Stimulated activated CD8-positive, alpha-beta memory T cell treated with anti-CD3 and anti-CD28 coated beads, Interleukin-15, amount 100 ng/mL, for 48 hours (primary cell): ENCODE results near the gene PITRM1.
"Not testable (repeated sequence)": the region's sequence is repeated elsewhere in the genome, so short reads cannot be mapped to it uniquely, and the experiment has no call there.

Experiments used
- DNase-seq, 2 donors: peaks; one replicate each; pipeline ENCODE4 v3.0.0-alpha.2; 2020; ENCODE audit warnings: low read depth in 2 of 2

Gene PITRM1, protein sequence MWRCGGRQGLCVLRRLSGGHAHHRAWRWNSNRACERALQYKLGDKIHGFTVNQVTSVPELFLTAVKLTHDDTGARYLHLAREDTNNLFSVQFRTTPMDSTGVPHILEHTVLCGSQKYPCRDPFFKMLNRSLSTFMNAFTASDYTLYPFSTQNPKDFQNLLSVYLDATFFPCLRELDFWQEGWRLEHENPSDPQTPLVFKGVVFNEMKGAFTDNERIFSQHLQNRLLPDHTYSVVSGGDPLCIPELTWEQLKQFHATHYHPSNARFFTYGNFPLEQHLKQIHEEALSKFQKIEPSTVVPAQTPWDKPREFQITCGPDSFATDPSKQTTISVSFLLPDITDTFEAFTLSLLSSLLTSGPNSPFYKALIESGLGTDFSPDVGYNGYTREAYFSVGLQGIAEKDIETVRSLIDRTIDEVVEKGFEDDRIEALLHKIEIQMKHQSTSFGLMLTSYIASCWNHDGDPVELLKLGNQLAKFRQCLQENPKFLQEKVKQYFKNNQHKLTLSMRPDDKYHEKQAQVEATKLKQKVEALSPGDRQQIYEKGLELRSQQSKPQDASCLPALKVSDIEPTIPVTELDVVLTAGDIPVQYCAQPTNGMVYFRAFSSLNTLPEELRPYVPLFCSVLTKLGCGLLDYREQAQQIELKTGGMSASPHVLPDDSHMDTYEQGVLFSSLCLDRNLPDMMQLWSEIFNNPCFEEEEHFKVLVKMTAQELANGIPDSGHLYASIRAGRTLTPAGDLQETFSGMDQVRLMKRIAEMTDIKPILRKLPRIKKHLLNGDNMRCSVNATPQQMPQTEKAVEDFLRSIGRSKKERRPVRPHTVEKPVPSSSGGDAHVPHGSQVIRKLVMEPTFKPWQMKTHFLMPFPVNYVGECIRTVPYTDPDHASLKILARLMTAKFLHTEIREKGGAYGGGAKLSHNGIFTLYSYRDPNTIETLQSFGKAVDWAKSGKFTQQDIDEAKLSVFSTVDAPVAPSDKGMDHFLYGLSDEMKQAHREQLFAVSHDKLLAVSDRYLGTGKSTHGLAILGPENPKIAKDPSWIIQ

GRCh38 chr10:3172446-3173170, at the start of gene PITRM1:
TSS of gene PITRM1 (minus strand) at chr10:3172782. CDS start at chr10:3172772, 10 bp downstream.
- peak; percentile 99 for DNase-seq

DNA sequence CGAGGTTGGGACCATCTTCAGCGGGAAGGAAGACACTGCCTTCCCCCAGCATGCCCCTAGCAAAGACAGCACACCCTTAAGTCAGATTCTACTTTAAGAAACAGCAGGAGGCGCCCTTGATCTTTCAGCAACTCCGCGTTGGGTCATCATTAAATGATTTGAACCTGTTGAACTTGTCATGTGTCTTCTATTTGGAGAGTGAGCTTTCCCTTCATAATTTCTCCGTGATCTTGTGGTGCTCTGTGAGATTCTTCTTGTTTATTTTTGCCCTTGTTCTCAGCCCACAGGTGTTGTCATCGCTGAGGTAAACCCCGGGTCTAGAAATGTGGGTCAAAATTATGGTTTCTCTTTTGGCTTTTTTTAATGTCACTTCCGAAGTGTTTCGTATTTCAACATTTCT, 49.5 kb upstream of the PITRM1 start:
- no peak for DNase-seq

- DNase-seq: not testable (repeated sequence)
Measured at GRCh38 chr10:3221601-3222000, 49.0 kb upstream of the PITRM1 start.

- no peak for DNase-seq
Measured at GRCh38 chr10:3220853-3221252, 48.3 kb upstream of the PITRM1 start.

GRCh38 chr10:3219021-3219628, 46.5 kb upstream of the PITRM1 start:
- DNase-seq: not testable (repeated sequence)

DNA sequence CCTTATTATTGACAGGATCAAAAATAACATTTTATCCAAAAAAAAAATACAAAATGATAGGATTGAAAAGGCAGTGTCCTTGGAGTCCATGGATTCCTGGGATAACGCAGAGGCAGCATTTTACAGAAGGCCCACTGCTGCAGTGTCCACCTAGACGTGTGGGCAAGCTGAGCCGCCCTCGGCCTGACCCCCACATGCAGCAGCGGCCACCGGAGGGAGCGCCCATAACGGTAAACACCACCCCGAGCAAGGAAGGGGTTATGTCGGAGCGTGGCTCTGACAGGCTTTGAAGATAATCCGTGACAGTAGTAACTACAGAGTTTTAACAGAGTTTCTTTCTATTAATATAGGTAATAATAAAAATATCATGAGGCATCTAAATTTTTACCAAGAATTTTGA, 45.3 kb upstream of the PITRM1 start:
- no peak for DNase-seq

- DNase-seq: no peak
Measured at GRCh38 chr10:3217301-3217700, 44.7 kb upstream of the PITRM1 start.

- no peak for DNase-seq
Measured at GRCh38 chr10:3215153-3215775, 42.7 kb upstream of the PITRM1 start.

DNA sequence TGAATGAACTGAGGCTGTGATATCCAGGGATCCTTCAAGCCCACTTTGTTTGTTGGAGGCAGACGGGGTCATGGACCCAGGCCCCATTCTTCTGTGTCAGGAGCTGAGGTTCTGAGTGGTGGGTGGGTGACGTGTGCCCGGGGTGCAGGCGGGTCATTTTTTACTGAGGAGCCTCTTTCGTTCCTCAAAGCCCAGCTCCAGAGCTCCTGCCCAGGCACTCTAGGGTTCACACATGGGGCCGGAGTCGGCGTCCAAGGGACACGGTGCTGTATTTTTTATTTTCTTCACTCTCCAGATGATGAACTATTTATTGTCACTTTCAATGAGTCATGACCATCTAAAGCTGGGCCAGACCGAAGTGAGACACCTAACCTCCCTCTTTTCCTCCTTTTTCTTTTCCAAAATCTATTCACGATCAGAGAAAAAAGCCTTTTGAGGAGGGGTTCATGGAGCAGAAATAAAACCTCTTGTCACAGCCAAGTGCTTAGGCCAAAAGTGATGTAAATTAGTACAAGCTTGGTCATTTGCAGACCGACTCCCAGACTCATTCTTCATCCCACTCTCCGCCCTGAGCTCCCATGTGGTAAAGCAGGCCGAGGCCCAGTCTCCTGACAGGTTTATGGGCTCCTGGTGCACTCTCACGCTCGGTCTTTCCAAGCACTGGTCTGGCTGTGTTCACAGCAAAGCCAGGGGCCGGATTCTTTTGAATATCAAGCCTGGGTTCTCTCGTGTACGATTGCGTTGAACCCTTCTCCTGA, 41.4 kb upstream of the PITRM1 start:
- DNase-seq: no peak

GRCh38 chr10:3213208-3213607, 40.6 kb upstream of the PITRM1 start:
- DNase-seq: no peak

GRCh38 chr10:3210251-3210877, 37.8 kb upstream of the PITRM1 start:
- no peak for DNase-seq

DNA sequence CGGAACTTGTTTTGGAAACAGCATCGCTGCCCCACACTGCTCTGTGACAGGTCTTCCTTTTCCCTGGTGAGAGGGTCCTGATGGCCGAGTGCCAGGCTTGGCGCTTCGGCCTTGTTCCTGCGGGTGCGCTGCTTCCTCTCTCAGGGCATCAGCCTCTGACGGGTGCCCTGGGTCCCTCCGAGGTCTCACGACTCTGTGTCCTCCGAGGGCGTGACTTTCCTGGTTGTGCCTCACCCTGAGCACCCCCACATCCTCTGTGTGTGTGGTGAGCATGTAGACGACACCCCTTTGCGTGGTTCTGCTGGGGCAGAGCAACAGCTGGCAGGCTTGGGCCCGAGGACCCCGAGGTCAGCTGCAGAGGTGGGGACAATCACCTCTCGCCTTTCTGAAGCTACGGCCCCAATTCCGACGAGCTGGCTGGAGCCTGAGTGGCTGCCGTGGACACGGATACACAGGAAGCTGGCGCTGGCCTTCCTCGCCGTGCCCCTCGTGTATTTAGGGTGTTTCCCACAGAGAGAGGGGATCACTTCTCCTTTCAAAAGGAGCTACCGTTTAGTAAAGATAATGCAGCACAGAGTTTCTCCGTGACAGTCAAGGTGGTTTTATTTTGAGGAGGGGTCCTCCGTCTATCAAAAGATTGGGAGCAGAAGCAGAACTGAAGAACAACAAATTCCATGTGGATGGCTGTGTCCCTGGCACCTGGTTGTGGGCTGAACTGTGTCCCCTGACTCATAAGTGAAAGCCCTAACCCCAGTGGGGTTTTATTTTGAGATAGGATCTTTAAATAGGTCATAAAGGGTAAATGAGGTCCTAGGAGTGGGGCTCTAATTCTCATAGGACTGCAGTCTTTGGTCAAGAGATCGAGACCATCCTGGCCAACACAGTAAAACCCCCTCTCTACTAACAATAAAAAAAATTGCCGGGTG, 36.2 kb upstream of the PITRM1 start:
- no peak for DNase-seq

- DNase-seq: no peak
Measured at GRCh38 chr10:3207351-3207750, 34.8 kb upstream of the PITRM1 start.

DNA sequence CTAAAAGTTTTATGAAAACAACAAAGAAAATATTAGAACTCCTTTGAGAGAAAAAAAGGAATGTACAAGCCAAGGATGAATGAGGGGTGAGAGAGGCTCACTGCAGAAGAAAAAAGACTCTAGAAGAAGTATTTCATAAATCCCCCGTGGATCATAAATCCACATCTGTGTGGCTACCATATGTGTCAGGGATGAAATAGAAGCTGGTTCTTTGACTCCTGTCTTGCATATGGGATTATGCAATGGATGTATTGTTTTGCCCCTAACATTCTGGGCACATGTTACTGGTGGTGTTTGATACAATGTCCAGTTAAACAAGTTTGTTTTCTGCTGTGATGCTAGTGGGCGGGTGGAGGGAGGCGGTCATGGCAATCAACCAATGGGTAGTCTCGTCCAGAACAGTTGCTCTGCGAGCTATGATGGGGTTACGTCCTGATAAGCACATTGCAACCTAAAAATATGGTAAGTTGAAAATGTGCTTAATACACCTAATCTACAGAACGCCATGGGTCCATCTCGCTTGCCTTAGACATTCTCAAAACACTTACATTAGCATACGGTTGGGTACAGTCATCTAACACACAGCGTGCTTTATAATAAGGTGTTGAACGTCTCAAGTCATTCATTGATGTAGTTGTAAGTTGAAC, 34.1 kb upstream of the PITRM1 start:
- DNase-seq: no peak

DNA sequence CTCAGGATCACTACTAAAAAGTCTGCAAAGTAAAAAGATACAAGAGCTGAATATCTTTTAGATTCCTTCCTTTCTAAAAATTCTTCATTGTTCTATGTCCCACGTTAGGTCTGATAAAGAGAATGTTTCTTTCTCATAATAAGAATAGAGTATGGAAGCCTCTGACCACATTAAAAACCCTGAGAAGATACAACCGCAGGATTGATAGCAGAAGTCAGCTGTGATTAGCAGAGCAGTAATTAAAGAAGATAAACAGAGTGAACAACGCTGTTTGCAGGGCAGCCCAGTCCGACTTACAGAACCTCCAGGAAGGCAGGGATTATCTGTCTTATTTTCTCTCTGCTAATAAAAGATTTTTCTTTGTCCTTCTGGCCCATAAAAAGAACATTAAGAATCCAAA, 31.4 kb upstream of the PITRM1 start:
- DNase-seq: no peak

GRCh38 chr10:3203016-3203811, 30.6 kb upstream of the PITRM1 start:
- no peak for DNase-seq

GRCh38 chr10:3201796-3202195, 29.2 kb upstream of the PITRM1 start:
- DNase-seq: no peak
